GM18867 (cell line): ENCODE measurements around the gene SLC39A6.
A peak's percentile ranks its signal among the peaks of the same experiment; 100 is the strongest.
"Not testable (repeated sequence)": the region's sequence is repeated elsewhere in the genome, so short reads cannot be mapped to it uniquely, and the experiment has no call there.

Source experiments
- ATAC-seq: cut with Tn5 transposase; IDR thresholded peaks from one replicate; pipeline ENCODE4 v1.9.1; 2021; ENCODE audit warnings: mild to moderate bottlenecking, moderate library complexity; ENCODE audit not compliant: unreplicated experiment

The SLC39A6 gene, protein sequence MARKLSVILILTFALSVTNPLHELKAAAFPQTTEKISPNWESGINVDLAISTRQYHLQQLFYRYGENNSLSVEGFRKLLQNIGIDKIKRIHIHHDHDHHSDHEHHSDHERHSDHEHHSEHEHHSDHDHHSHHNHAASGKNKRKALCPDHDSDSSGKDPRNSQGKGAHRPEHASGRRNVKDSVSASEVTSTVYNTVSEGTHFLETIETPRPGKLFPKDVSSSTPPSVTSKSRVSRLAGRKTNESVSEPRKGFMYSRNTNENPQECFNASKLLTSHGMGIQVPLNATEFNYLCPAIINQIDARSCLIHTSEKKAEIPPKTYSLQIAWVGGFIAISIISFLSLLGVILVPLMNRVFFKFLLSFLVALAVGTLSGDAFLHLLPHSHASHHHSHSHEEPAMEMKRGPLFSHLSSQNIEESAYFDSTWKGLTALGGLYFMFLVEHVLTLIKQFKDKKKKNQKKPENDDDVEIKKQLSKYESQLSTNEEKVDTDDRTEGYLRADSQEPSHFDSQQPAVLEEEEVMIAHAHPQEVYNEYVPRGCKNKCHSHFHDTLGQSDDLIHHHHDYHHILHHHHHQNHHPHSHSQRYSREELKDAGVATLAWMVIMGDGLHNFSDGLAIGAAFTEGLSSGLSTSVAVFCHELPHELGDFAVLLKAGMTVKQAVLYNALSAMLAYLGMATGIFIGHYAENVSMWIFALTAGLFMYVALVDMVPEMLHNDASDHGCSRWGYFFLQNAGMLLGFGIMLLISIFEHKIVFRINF

GRCh38 chr18:36129300-36130038 is at the start of gene SLC39A6, which contains the start of gene ELP2:
Gene SLC39A6 (minus strand): TSS chr18:36129340. CDS start chr18:36127007, 2,333 bp downstream.
Gene ELP2 (plus strand): TSS chr18:36129899. CDS start chr18:36129934, 35 bp downstream.
- ATAC-seq, result peak; percentile 90

GRCh38 chr18:36177913-36178312 is 48.8 kb upstream of the SLC39A6 start:
- no peak for ATAC-seq

DNA sequence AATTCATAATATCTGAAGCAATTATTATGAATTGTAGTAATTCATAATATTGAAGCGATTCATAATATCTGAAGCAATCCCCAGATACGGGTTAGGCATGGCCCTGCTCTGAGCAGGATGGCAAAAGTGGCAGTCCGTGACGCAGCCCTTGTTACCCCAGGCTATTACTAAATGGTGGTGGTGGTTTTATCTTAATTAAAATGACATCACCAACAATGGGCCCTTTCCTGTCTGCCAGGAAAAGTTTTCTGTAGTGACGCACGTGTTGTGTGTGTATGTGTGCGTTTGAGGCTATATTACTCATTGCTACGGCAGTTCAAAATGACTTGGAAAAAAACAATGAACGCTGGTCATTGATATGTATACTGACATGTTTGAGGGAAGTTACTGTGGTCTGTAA is 47.6 kb upstream of the SLC39A6 start:
- ATAC-seq, result no peak

DNA sequence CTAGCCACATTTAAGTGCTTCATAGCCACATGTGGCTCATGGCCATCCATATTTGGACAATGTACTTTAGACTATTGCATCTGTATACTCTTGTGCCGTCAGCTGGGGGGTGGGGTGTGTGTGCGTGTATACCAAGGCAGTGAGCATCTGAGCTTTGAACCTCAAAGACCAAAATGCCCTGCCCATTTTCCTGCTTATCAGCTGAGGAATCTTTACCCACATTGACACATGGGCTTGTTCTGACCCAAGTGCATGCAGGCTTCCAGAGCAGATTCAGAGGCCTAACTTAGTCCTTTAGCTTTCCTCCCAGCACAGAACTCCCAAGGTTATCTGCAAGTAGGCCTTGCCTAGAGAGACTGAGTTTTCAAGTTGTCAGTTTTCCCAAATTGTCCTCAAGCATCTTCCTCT is 47.0 kb upstream of the SLC39A6 start:
- no peak for ATAC-seq

DNA sequence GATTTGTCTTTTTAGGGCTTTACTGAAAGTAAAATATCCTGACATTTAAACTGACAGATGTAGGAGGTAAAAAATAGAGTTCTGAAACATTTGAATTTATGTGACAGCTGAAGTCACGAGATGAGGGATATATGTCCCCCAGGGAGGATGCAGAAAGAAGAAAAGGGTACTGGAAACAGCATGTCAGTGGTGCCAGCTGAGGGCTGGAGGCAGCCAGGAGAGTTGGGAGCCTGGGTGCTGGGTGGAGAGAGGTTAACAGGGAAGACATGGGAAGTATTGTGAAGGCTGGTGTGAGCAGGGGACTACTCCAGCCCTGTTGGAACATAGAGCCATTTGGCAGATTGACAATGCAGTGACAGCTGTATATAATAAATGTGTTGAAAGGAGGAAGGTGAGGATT is 46.3 kb upstream of the SLC39A6 start:
- no peak for ATAC-seq

DNA sequence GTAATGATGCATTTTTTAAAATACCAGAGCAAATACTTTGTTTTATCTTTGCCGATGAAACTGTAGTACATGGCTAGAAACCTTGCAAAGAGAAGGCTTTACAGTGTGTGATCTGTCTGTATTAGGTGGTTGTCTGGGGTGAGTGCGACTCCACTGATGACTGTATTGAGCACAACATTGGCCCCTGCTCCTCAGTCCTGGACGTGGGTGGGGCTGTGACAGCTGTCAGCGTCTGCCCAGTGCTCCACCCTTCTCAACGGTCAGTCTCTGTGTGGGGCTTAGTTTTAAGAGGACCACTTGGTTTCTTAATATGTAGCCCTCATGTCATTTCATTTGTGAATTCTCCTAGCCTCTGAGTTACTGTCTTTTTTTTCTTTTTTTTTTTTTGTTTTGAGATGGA is 40.8 kb upstream of the SLC39A6 start:
- no peak for ATAC-seq

GRCh38 chr18:36168296-36168695 is 39.2 kb upstream of the SLC39A6 start:
- ATAC-seq, result not testable (repeated sequence)

DNA sequence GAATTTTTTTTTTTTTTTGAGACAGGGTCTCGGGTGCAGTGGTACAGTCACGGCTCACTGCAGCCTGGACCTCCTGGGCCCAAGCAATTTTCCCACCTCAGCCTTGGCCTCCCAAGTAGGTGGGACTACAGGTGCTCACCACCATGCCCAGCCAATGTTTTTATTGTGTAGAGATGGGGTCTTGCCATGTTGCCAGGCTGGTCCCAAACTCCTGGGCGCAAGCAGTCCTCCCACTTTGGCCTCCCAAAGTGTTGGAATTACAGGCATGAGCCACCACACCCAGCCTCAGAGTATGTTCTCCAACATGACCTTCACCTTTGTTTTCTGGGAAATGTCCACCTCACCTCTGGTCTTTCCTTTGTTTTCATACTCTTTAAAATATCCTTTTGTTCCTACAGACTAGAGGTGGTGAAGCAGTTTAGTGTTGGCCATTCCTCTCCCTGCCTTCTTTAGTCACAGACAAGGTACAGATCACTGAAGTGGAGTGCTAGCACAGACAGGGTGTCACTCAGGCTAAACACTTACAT is 38.6 kb upstream of the SLC39A6 start:
- no peak for ATAC-seq

DNA sequence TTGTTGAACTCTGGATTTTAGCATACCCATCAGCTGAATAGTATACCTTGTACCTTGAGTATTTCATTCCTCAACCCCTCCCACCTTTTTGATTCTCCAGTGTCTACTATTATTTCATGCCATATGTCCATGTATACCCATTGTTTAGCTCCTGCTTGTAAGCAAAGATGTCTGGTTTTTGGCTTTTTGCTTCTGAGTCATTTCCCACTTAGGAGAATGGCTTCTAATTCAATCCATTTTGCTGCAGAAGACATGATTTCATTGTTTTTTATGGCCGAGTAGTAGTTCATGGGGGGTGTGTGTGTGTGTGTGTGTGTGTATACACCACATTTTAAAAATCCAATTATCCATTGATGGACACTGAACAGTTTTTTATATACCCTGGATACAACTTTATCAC is 33.8 kb upstream of the SLC39A6 start:
- ATAC-seq, result no peak

- ATAC-seq, result no peak
Observed at GRCh38 chr18:36160959-36161371, 31.8 kb upstream of the SLC39A6 start.

DNA sequence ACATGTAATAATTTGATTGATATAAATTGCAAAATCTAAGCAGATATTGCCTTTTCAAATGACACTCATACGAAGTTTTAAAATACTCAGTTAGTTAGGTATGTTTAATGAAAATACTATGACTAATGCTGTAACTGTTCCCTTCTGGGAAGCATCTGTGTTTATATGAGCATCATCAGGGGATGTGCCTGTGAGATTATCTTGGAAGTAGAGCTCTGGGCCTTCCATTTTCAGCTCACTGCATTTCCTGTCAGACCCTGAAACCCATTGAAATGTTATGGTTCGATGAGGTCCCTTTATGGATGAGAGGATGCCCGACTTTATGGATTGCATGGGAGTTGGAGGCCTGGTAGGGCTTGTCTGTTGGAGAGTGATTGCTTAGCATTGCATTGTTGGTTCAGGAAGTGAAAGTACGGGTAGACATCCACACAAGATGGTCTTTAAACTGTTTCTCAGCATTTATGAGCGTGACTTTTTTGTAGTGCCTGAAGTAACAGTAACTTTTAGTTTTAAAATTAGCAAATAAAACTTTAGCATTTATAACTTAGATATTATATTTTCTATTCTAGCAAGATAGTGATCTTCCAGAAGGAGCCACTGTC is 29.2 kb upstream of the SLC39A6 start:
- ATAC-seq, result no peak

GRCh38 chr18:36157441-36157840 is 28.3 kb upstream of the SLC39A6 start:
- ATAC-seq, result no peak

DNA sequence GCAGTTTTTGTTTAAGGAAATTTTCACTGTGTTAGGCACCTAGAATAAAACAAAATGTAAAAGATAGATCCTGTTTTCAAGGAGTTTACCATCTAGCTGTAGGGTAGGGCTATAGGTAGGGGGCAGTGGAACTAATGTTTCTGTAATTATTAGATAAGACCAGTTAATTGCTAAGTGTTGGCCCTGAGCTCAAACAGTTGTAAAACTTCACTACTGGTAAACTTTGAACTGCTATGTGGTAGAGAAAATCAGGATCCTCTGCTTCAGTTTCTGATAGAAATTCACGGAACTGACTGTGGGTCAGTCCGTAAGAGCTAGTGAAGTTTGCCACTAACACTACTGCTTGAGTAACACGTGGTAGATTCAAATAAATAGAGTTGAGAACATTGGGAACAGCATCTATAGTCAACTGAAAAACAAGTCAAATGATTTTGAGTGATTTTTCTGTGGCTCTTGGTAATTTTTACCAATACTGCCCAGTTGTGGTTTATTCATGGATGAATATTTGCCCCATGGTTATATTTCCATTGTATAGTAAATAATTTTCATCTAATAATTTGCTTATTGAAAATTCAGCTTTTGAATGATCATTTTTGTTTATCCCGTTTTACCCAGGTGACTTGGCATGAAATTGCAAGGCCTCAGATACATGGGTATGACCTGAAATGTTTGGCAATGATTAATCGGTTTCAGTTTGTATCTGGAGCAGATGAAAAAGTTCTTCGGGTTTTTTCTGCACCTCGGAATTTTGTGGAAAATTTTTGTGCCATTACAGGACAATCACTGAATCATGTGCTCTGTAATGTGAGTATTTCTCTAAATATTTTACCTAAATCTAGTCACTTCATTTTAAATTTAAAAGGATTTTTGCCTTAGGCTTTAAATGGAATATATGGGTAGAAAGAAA is 27.0 kb upstream of the SLC39A6 start:
- no peak for ATAC-seq

GRCh38 chr18:36153771-36154170 is 24.6 kb upstream of the SLC39A6 start:
- no peak for ATAC-seq

- ATAC-seq, result no peak
Observed at GRCh38 chr18:36153203-36153602, 24.1 kb upstream of the SLC39A6 start.

- ATAC-seq, result no peak
Observed at GRCh38 chr18:36152781-36153180, 23.6 kb upstream of the SLC39A6 start.

GRCh38 chr18:36149514-36150289 is 20.6 kb upstream of the SLC39A6 start:
- peak; percentile 97 for ATAC-seq

DNA sequence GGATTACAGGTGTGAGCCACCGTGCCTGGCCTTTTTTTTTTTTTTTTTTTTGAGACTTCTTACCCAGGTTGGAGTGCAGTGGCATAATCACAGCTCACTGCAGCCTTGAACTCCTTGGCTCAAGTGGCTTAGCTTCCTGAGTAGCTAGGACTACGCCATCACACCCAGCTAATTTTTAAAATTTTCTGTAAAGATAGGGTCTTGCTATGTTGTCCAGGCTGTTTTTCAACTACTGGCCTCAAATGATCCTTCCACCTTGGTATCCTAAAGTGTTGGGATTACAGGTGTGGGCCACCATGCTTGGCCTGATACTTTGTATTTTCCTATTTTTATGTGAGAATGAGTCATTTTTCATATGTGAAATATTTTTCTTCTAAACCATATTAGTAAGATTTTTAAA is 14.3 kb upstream of the SLC39A6 start:
- no peak for ATAC-seq

- ATAC-seq, result no peak
Observed at GRCh38 chr18:36142751-36143150, 13.6 kb upstream of the SLC39A6 start.
